GM12873 (cell line): ENCODE results near the gene MTTP.

Source experiments
- TF ChIP-seq, protein P1 (sequence below): IDR thresholded peaks from 2 replicates; pipeline ENCODE4 v1.5.1; 2012; ENCODE audit warnings: low read depth, mild to moderate bottlenecking, moderate library complexity, low read length, control low read depth; ENCODE audit not compliant: insufficient read depth; ENCODE audit errors: missing control alignments

Gene MTTP

DNA sequence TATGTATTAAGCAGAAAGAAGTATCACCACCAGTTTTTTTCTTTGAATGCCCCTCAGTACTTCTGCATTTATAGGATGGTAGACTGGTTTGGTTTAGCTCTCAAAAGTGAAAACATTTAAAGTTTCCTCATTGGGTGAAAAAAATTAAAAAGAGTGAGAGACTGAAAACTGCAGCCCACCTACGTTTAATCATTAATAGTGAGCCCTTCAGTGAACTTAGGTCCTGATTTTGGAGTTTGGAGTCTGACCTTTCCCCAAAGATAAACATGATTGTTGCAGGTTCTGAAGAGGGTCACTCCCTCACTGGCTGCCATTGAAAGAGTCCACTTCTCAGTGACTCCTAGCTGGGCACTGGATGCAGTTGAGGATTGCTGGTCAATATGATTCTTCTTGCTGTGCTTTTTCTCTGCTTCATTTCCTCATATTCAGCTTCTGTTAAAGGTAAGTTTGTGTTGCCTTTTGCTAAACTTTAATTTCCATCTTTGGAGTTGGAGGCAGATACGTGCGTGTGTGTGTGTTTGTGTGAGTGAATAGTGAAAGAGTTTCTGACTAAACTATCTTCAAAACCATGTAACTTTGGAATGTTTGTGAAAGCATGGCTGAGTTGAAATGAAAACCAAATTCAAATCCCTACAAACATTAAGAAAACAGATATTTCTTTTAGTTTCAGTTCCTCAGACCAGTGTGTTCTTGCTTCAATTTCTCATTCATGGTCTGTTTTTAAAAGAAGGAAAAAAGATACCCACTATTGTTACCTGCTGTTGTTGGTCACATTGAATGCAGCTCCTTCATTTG lies at the start of gene MTTP:
Gene MTTP (plus strand): TSS at position 295 of the 795 bp plus-strand sequence. CDS start 86 bp downstream, at position 381.
- TF ChIP-seq, protein P1, sequence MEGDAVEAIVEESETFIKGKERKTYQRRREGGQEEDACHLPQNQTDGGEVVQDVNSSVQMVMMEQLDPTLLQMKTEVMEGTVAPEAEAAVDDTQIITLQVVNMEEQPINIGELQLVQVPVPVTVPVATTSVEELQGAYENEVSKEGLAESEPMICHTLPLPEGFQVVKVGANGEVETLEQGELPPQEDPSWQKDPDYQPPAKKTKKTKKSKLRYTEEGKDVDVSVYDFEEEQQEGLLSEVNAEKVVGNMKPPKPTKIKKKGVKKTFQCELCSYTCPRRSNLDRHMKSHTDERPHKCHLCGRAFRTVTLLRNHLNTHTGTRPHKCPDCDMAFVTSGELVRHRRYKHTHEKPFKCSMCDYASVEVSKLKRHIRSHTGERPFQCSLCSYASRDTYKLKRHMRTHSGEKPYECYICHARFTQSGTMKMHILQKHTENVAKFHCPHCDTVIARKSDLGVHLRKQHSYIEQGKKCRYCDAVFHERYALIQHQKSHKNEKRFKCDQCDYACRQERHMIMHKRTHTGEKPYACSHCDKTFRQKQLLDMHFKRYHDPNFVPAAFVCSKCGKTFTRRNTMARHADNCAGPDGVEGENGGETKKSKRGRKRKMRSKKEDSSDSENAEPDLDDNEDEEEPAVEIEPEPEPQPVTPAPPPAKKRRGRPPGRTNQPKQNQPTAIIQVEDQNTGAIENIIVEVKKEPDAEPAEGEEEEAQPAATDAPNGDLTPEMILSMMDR: no peak

DNA sequence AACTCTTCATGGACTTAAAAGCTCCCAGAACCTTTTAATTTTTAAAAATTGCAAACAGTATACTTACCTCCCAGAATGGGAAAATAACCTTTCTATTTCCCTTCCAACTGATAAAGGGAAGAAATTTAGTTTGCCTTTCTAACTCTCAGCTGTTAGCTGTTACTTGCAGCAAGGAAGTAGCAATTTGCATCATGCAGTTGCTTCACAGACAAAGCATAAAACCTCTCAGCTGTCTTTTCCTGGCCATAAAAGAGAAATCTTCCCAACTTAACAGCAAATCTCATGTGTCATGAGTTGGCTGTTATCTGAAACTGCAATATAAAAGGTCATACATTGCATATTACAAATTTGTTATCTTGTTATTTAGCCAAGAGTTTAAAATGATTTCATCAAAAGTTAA lies 45.4 kb upstream of the MTTP start:
- TF ChIP-seq, protein P1: no peak

DNA sequence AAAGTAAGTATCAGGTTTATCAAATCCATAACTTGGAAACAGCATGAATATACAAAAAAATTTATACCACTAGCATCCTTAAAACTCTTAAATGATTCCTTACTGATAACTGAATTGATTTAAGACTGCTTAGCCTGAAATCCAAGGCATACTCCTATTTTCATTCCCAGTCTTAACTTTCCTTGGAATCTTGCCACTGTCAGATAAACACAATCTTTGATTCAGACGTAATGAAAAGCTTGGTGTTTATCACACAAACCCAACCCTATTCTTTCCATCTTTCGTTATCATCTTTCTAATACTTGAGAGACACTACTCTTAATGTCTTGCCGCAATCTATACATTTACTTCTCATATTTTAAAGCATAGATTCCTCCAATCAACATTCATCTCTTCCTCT lies 44.7 kb upstream of the MTTP start:
- TF ChIP-seq, protein P1: no peak

DNA sequence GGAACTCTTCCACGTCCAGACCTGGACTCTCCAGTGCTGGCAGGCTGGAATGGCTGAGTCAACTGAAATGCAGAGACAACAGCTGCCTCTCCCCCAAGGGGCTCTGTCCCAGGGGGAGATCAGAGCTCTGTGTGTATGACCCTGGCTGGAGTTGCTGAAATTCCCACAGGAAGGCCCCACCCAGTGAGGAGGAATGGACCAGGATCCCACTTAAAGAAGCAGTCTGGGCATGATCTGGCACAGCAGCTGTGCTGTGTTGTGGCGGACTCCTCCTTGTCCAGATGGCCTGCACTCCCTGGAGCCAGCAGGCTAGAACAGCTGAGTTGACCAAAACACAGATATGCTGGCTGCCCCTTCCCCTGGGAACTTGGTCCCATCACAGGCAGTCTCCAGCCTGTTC lies 38.4 kb upstream of the MTTP start:
- TF ChIP-seq, protein P1: no peak

DNA sequence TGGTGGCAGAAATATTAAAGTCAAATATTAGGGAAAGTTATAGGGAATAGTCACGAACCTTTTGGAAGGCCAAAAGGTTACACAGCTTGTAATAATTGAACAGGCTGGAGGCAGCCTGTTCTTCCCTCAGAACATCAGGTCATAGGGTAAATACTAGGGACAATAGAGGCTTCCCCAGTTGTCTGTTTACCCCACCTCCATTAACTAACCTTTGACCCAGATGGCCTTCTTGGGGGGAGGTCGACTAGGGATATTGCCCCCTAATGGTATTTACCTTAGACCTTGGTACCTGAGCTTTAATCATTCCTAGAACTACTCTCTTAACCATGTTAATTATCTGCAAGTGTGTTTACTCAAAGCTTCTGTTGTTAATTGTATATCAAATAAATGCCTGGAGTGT lies 37.8 kb upstream of the MTTP start:
- TF ChIP-seq, protein P1: no peak

DNA sequence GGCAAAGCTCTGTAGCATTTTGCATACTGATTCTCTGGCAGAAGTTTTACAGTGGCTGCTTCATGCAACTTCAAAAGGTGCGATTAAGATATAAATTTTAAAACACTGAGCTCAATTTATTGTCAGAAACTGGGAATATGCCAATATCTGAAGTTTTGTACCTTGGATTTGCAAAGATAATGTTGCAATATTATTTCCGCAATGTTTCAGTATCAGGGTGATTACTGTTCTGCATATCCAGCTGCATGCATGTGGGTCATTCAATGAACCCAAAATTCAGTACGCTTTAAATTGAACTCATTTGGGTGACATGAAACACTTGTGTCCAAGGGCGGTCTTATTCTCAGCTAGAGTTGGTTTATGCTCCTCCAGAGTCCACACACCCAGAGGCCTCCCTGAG lies 37.0 kb upstream of the MTTP start:
- TF ChIP-seq, protein P1: no peak

DNA sequence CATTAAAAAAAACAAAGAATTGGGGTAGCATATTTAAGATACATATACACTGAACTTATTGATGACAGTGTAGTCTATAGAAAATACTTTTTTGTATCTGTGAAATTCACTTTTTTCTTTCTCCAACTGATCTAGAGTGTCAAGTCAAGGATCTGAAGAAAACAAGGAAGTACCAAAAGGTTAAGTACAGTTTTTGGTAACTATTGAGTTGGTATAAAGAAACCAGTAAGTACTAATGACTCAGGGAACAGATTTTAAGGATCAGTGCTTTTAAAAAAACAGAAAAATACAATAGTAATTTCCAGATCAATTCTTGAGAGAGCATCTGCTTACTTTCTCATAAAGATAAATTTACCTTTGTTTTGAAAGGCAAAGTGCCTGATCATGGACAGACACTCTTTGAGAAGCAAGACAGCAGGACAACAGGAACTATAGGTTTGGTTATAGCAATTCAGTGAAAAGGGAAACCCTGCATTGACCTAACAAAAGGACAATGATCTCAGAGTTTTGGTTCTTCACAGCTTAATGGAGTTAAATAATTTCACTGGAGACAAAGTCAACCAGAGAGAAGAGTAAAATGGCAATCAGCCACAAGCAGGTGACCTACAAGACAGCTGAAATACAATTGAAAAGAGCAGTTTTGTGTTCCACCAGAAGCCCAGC lies 34.2 kb upstream of the MTTP start:
- TF ChIP-seq, protein P1: no peak
